Medulla oblongata (tissue), 1 donor: ENCODE data around the gene TMEM190.
A peak's percentile ranks its signal among the peaks of the same experiment; 100 is the strongest.
"Not testable (repeated sequence)": the region's sequence is repeated elsewhere in the genome, so short reads cannot be mapped to it uniquely, and the experiment has no call there.

Source experiments
- DNase-seq: peaks from one replicate; pipeline ENCODE4 v3.0.0-alpha.2; 2015; ENCODE audit errors: extremely low spot score

The TMEM190 gene

DNA sequence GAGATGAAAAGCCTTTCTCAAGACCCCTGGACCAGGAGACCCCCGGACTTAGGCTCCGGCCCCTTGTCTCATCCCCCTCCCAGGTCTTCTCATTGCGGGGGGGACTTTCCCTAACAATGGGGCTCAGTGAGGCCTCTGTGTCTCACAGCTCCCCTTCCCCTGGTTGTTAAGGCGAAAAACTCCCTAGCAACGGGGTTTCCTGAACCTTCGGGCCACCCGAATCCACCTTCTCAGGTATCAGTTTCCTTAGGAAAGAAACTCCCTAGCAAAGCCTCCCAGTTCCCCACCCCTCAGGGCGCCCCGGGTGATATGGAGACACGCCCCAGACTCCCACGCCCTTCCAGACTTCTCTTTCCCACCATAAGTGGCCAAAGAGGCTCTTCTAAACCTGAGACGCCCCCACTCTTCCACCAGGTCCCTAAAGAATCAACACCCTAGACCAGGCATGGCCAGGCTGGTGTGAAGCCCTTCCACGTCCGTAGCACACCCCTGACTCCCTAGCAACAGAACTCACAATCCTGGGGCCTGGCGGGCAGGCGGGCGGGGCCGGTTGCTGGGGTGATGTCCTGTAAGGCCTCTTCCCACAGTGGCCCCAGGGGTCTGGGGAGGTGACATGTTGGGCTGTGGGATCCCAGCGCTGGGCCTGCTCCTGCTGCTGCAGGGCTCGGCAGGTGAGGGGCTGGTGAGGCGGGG is at the start of gene TMEM190:
TMEM190 (plus strand) TSS at position 586 of the 693 bp plus-strand sequence; CDS start at position 614, 28 bp downstream.
- no peak for DNase-seq

DNA sequence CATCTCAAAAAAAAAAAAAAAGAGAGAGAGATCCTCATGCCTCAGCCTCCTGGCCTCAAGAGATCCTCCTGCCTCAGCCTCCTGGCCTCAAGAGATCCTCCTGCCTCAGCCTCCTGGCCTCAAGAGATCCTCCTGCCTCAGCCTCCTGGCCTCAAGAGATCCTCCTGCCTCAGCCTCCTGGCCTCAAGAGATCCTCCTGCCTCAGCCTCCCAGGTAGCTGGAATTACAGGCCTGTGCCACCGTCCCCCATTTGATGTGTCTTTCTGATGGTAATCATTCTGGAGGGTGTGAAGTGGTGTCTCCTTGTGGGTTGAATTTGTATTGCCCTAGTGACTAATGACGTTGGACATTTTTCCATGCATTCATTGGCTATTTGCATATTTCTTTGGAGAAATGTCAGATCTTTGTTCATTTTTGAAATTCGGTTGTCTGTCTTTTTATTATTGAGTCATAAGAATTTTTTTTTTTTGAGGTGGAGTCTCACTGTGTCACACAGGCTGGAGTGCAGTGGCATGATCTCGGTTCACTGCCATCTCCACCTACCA is 47.8 kb upstream of the TMEM190 start:
- not testable (repeated sequence) for DNase-seq

DNA sequence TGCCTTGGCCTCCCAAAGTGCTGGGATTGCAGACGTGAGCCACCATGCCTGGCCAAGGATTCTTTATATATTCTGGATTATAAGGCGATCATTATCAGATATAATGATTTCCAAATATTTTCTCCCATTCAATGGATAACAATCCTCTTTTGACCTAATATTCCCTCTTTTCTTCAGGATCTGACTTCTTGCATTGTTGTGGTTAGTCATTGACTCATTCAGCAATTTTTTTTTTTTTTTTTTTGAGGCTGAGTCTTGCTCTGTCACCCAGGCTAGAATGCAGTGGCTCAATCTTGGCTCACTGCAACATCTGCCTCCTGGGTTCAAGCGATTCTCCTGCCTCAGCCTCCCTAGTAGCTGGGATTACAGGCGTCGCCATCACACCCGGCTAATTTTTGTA is 46.8 kb upstream of the TMEM190 start:
- not testable (repeated sequence) for DNase-seq

DNA sequence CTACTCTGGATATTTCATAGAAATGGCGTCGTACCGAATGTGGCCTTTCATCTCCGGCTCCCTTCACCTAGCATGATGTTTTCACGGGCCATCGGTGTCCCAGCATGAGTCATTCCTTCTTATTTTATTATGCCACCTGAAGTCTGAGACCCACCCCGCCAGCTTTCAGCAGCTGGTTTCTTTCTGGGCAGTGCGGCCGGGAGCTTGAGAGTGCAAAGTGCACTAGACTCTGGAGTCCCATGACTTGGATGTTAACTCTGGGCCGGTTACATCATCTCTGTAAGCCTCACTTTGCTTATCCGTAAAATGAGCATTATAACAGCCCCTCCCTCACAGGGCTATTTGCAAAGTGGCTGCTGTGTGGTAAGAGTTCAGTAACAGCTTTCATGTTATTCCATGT is 42.8 kb upstream of the TMEM190 start:
- DNase-seq: no peak

DNA sequence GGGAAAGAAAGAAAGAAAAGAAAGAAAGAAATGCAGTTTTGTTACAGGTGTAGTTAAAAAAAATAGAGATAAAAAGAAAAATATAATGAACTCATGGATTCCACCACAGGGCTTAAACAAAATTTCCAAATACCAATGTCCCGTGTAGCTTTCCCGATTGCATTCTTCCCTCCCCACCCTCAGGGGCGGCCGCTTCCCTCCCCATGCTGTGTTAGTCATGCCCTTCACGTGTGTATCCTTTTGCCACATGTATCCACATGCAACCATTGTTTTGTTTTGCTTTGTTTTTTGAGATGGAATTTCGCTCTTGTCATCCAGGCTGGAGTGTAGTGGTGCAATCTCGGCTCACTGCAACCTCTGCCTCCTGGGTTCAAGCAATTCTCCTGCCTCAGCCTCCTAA is 40.5 kb upstream of the TMEM190 start:
- no peak for DNase-seq

DNA sequence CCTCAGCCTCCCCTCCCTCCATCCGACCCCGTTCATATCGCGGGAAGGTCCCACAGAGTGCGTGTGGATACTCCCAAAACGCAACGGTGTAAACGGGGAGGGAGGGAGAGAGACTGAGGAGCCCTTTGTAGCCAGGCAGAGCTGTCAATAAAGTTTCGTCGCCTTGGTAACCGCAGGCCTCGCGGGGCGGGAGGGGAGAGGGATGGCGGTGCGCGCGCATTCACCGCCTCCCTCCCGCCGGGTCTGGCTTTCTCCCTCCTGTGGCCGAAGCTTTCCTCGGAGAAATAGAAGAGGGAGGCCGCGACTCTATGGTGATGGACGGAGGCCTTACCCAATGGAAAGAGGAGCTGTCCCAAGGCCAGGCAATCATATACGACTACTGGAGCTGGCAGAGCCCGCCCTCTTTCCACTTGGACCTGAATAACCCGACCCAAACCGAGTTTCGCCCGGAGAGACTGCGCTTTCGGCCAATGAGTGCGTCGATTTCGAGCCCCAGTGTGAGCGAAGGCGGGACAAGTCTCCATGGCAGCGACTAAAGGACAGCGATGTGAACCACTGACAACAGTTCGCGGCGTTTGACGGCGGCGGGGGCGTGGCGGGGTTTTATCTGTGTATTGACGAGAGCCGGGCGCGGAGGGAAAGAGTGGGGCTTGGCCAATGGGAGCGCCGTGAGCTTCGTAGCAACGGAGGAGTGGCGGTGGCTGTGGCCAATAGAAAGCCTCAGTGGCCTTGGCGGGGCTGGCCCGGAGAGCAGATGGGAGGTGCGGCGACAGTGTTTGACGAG is 37.3 kb upstream of the TMEM190 start, which contains the start of gene KMT5C:
KMT5C (plus strand) TSS at position 772 of the 784 bp plus-strand sequence. CDS start 2,061 bp downstream, outside the sequence.
- peak; percentile 100 for DNase-seq

DNA sequence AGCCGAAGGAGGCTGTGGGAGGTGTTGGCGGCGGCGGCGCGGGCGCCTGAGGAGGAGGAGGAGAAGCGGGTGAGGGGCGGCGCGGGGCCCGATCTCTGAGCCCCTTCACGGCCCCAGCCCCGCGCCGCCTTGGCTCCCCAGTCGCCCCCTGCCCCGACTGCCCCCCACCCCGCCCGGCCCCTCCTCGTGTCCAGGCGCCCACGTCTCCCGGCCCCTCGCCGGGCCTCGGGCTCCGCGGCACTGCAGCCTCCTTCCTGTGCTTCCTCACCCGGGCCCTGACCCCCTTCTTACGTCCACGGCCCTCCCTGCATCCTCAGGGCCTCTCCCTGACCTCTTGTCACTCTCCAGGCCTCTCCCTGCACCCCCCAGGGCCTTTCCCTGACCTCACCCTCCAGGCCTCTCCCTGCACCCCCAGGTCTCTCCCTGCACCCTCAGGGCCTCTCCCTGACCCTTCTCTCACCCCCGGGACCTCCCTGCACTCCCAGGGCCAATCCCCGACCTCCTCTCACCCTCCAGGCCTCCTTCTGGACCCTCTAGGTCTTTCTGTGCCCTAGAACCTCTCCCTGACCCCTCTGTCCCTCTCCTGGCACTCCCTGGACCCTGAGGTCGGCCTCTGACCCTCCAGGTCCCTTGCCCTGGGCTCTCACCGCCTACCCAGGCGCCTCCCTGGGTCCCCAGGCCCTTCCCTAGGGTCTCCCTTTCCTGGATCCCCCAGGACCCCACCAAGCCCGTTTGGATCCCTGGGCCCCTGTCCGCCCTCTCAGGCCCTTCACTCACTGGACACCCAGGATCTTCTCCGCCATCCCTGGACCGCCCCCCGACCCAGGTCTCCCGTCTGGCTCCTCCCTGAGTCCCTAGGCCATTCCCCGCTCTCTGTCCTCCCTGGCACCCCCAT is 36.5 kb upstream of the TMEM190 start:
- DNase-seq: no peak

DNA sequence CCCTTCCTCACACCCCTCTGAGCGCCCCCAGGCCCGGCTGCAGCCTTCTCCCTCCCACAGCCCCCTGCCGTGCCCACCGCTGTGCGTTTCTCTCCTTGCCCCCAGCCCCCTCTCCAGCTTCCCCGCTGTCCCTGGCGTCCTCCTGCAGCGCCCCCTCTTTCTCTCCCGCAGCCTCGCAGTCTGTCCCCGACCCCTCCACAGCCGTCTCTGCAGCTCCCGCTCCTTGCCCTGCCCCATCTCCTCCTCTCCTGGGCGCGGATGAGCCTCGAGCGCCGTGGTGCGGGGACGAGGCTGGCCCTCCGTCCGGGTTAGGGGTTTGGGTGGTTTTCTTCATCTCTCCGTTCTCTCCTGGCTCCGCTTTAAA is 35.9 kb upstream of the TMEM190 start:
- no peak for DNase-seq

DNA sequence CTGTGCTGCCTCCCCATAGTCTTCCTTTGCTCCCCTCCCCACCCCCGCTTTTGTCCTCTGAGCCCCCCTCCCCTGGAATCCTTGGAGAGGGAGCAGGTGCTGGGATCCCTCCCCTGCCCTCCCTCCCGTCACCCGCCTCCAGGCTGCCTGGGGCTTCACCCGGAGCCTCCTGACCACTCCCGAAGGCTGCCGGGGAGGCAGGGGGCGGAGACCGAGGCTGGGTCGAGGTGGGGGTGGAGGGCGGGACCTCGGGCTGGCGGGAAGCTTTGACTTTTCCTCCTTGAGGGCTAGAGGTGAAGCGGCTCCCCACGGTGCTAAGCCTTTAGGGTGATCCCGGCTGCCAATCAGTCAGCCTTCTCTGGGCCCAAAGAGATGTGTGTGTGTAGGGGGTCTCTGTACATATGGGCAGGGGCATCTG is 35.4 kb upstream of the TMEM190 start:
- peak; percentile 63 for DNase-seq

DNA sequence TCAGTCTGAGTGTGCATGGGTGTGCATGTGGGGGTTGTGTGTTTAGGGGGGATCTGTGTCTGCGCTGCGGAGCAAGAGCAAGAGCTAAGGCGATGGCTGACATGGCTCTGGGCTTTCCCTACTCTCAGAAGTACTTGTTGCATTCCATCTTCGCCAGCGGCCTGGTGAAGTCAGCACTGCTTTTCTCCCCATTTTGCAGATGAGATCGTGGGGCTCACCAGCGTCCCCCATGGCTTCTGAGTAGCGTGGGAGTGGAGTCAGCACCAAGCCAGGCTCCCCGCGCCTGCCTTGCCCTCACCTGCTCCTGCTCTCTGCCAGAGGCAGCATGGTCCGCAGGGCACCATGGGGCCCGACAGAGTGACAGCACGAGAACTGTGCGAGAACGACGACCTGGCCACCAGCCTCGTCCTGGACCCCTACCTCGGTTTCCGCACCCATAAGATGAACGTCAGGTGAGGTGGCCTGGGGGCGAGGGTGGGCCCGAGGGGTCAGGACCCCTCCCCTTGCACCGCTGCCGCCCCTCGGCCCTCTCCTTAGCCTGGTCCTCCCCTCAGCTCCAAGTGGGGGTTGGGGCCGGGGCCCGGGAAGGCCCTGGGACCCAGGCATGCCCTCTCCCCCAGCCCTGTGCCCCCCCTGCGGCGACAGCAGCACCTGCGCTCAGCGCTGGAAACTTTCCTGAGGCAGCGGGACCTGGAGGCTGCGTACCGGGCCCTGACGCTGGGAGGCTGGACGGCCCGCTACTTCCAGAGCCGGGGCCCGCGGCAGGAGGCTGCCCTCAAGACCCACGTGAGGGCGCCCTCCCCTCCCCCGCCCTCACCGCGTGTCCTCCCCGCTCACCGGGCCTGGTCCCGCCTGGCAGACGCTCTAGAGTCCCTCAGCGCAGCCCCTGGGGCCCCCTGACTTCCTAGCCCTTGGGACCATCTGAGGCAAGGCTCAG is 34.8 kb upstream of the TMEM190 start:
- no peak for DNase-seq

DNA sequence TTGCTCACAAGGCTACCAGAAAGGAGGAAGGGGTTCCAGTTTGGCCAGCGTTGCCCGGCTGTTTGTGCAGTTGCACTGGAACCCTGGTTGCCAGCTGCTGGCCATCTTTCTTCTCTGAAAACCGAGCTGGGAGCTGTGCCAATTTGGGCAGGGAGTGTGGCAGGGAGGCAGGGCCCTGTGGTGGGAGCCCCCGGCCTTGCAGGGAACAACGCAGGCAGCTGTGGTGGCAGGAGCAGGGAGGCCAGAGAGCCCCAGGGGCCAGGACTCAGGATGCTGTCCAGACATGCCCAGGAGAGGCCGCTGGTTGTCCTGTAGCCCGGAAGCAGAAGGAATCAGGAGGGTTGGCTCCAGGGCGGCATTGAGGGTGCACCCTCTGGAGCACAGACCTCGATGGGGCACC is 32.2 kb upstream of the TMEM190 start:
- DNase-seq: peak; percentile 54

DNA sequence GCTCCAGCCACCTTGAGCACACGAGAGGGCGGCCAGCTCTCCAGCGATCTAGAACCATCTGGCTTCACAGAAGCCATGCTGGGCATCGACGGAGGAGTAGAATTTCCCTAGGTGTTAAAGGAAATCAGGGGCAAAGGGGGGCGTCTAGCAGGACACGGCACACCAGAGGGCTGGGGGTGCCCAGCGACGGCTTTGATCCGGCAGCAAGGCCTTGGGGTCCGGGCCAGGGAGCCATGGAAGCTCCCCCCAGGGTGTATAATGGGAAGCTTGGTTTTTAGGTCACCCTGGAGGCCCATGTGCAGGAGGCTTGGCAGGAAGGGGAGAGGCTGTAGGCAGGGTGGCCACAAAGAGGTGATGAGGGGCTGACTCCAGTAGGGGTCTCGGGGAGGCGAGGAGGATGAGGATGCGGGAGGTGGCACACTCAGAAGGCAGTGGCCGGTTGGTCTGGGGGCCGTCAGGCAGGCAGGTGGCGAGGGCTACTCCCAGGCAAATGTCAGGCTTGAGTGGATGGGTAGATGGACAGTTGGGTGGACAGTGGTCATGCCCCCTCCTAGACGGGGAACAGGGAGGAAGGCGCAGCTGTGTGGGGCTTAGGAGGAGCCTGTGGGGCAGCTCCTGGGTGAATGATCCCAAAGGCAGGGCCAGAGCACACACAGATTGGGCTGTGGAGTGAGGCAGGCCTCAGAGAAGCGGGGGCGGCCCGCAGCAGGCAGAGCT is 31.4 kb upstream of the TMEM190 start:
- DNase-seq: no peak

DNA sequence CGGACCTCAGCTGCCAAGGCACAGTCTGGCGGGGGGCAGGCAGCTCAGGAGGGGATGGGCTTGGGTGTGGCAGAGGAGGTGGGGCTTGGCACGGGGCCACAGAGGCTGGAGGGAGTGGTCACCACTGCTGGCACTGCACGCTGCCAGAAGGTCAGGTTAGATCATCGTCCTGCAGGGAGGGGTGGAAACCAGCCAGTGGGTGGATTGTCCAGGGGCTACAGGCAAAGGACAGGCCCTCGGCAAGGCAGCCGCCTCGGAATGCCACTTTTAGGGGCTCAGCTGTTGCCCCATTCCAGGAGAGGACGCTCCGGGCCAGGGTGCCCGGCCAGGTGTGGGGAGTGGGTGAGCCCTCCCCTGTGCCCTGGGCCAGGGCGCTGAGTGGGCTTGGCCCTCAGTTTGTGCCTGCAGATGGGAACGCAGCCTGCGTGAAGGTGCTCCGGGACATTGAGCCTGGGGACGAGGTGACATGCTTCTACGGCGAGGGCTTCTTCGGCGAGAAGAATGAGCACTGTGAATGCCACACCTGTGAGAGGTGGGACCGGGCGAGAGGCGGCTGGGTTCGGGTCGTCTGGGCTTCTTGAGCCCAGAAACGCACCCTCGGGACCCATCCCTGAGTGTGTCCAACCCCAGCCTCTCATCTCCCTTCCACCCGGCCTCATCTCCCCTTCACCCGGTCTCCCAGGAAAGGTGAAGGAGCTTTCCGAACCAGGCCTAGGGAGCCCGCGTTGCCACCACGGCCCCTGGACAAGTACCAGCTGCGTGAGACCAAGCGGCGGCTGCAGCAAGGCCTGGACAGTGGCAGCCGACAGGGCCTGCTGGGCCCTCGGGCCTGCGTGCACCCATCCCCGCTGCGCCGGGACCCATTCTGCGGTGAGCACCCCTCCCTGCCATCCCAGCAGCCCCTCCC is 30.6 kb upstream of the TMEM190 start:
- no peak for DNase-seq

DNA sequence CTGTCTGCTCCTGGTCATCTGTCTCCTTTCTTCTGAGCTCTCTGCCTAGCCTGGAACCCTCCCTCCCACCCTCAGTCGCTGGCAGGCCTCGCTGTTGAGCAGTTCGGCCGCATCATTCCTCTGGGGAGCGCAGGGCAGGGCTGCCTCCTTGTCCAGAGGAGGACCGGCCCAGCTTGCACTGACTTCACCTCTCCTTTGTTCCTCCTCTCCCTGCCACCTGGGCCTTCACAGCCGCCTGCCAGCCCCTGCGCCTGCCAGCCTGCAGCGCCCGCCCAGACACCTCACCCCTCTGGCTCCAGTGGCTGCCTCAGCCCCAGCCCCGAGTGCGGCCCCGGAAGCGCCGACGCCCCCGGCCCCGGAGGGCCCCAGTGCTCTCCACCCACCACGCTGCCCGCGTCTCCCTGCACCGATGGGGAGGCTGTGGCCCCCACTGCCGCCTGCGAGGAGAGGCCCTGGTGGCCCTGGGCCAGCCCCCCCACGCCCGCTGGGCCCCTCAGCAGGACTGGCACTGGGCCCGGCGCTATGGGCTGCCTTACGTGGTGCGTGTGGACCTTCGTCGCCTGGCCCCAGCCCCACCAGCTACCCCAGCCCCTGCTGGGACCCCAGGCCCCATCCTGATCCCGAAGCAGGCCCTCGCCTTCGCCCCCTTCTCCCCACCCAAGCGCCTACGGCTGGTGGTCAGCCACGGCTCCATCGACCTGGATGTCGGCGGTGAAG is 29.7 kb upstream of the TMEM190 start:
- no peak for DNase-seq

DNA sequence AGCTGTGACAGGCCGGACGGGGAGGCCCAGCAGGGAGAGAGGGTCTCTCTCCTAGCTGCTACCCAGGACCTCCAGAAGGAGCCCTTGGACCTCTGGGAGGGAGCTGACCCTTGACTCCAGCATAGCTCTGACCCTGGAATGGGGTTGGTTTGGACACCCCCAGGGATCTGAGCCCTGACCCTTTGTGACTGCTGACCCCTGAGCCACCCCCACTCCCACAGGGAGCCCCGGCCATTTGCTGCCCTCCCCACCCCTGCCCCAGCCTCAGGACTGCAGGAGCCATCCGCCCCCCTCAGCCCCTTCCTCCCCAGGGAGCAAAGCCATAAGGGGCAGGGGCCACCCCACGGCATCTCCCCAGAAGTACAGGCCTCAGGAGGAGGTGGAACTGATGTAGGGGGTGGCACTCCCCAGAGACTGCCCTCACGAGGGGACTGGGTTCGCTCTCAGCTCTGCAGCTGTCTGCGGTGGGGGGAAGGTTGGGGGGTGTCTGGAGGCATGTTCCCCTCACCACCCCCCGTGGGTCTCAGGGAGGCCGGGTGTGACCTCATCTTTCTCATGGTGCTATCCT is 29.1 kb upstream of the TMEM190 start:
- no peak for DNase-seq

DNA sequence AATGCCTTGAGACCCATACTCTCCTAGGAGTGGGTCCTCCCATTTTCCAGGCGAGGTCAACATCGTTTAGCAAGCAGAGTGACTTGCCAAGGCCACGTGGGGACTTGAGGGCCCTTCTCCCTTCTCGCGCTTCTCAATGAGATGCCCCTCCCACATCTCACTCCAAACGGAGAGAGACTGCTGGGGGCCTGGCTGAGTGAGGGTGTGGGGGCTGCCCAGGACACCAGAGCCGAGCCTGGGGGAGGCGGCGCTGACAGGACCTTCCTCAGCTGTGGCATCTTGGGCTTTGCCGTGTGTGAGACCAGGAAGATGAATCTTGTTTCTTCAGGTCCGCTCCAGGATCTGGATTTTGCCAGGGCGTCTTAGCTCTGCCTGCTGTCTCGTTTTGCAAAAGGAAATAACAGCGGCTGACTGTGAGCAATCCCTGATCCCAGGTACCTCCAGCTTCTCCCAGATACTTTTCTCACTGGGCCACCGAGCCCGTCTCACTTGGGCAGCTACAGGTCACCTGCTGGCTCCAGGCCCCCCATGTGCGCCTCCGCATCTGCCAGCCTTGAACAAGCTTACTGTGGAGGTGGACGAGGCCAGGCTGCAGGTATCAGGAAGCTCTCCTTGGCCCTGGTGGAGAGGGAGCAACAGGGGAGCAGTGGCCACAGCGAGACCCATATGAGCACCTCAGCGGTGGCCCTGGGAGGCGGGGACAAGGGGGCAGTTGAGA is 28.1 kb upstream of the TMEM190 start:
- DNase-seq: no peak

DNA sequence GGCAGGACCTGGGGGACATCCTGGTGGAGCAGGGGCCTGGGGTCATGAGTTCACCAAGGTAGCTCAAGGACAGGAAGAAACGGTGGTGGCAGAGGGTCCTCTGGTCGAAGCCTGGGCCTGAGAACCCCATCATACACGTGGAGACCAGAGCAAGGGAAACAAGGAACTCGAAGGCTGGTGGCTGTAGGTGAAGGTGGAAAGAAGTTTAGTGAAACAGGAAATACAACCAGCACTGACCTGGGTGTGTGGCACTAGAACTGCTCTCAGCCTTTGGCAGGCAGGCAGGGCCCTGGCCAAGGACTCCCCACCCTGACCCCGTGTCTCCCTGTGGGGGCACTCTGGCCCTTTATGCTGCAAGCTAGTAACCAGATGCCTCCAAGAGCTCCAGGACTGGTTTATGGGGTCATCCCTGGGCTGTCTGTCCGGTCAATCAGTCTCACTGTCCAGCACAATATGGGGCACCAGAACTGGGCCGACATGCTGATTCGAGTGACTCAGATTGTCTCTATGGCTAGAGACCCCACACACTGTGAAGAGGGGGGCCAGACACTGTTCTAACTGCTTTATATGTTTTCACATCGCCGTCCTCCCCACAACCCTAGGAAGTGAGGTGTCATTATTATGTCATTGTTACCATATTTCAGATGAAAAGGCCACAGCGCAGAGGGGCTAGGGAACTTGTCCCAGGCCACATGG is 25.9 kb upstream of the TMEM190 start:
- DNase-seq: no peak
